IMR-90 (cell line): ENCODE results near the gene RPN2. TPM values are rescaled to one million over a fixed set of nuclear protein-coding genes. Genes with fewer than 3 reads are reported as not detected.

Experiments used
- ATAC-seq: fragments of 200-7000 bp; cut with Tn5 transposase; 2 replicates; pipeline ENCODE4 v1.9.1; 2020; ENCODE audit warnings: low read depth, mild to moderate bottlenecking, moderate library complexity
- BruUV-seq: library from RNA; stranded (reverse); fragments of 400-500 nt; replicated peaks from 2 replicates; lab custom pipeline; 2021; lab: Mats Ljungman, UMichigan
- CTCF ChIA-PET: fragments of 300-600 bp; formaldehyde crosslinking; extraction: SDS; loops from one replicate; lab custom pipeline; 2021; ENCODE audit warnings: antibody characterized with exemption; lab: Yijun Ruan, JAX
- POLR2A ChIA-PET: fragments of 300-600 bp; sonication (Branson Sonifier 250); formaldehyde crosslinking; loops from one replicate; lab custom pipeline; 2022; ENCODE audit warnings: antibody characterized with exemption; ENCODE audit not compliant: unreplicated experiment; lab: Charles Lee
- DNase-seq: peaks from one replicate; pipeline ENCODE4 v3.0.0; 2013
- H2AFZ ChIP-seq: replicated peaks from 2 replicates; pipeline ENCODE3; 2013; ENCODE audit warnings: low read length, mild to moderate bottlenecking; ENCODE audit not compliant: poor library complexity
- H2AK5ac ChIP-seq: 2 replicates; pipeline ENCODE4 v1.6.1; 2013; ENCODE audit warnings: low read depth, low read length, inconsistent platforms
- H2AK9ac ChIP-seq: replicated peaks from 2 replicates; pipeline ENCODE3; 2013; ENCODE audit warnings: mild to moderate bottlenecking, low read depth, low read length, moderate library complexity; ENCODE audit not compliant: poor library complexity
- H2BK120ac ChIP-seq: 2 replicates; pipeline ENCODE4 v1.6.1; 2013; ENCODE audit warnings: low read depth, low read length, inconsistent platforms
- H2BK15ac ChIP-seq: 3 replicates; pipeline ENCODE4 v1.6.1; 2013; ENCODE audit warnings: low read depth, low read length, inconsistent platforms
- H2BK20ac ChIP-seq: 2 replicates; pipeline ENCODE4 v1.6.1; 2013; ENCODE audit warnings: low read depth, mild to moderate bottlenecking, inconsistent platforms, low read length, moderate library complexity
- H2BK5ac ChIP-seq: 2 replicates; pipeline ENCODE4 v1.6.1; 2013; ENCODE audit warnings: mild to moderate bottlenecking, low read depth, low read length, inconsistent platforms; ENCODE audit not compliant: poor library complexity, severe bottlenecking
- H3K14ac ChIP-seq: replicated peaks from 2 replicates; pipeline ENCODE4 v1.6.1; 2013; ENCODE audit warnings: low read depth, low read length, inconsistent platforms
- H3K18ac ChIP-seq: 2 replicates; pipeline ENCODE4 v1.6.1; 2013; ENCODE audit warnings: low read depth, low read length, control low read depth
- H3K23ac ChIP-seq: 2 replicates; pipeline ENCODE4 v1.6.1; 2013; ENCODE audit warnings: low read depth, low read length, inconsistent platforms
- H3K27ac ChIP-seq: 2 replicates; pipeline ENCODE4 v1.5.1; 2013; ENCODE audit warnings: mild to moderate bottlenecking, control low read depth, low read length; ENCODE audit not compliant: insufficient read depth
- H3K27me3 ChIP-seq: 2 replicates; pipeline ENCODE4 v1.6.1; 2013; ENCODE audit warnings: low read length; ENCODE audit not compliant: control insufficient read depth, insufficient read depth
- H3K36me3 ChIP-seq: 2 replicates; pipeline ENCODE4 v1.6.1; 2013; ENCODE audit warnings: low read length, mixed read lengths; ENCODE audit not compliant: control insufficient read depth, insufficient read depth
- H3K4ac ChIP-seq: 2 replicates; pipeline ENCODE4 v1.6.1; 2013; ENCODE audit warnings: low read depth, low read length, inconsistent platforms
- H3K4me1 ChIP-seq: 2 replicates; pipeline ENCODE4 v1.6.1; 2013; ENCODE audit warnings: low read length, mixed read lengths; ENCODE audit not compliant: control insufficient read depth, insufficient read depth
- H3K4me2 ChIP-seq: 2 replicates; pipeline ENCODE4 v1.6.1; 2013; ENCODE audit warnings: low read depth, mild to moderate bottlenecking, control low read depth, low read length, moderate library complexity
- H3K4me3 ChIP-seq: 2 replicates; pipeline ENCODE4 v1.5.1; 2013; ENCODE audit warnings: low read depth, mild to moderate bottlenecking, control low read depth, low read length, moderate library complexity; ENCODE audit not compliant: insufficient read depth
- H3K56ac ChIP-seq: 2 replicates; pipeline ENCODE4 v1.6.1; 2013; ENCODE audit warnings: low read length, inconsistent platforms; ENCODE audit not compliant: insufficient read depth; ENCODE audit errors: extremely low read depth
- H3K79me1 ChIP-seq, 2 experiments: 2 replicates each; pipeline ENCODE4 v1.6.1; 2013; ENCODE audit warnings: low read length in 2 of 2, inconsistent platforms in 1 of 2, low read depth in 1 of 2
- H3K9ac ChIP-seq: 2 replicates; pipeline ENCODE4 v1.6.1; 2013; ENCODE audit warnings: low read depth, low read length, control low read depth
- H3K9me1 ChIP-seq: 2 replicates; pipeline ENCODE4 v1.6.1; 2013; ENCODE audit warnings: low read length, inconsistent platforms; ENCODE audit not compliant: insufficient read depth
- H3K9me3 ChIP-seq: 2 replicates; pipeline ENCODE4 v1.6.1; 2013; ENCODE audit warnings: low read length; ENCODE audit not compliant: control insufficient read depth, insufficient read depth
- H4K20me1 ChIP-seq: 2 replicates; pipeline ENCODE4 v1.6.1; 2013; ENCODE audit warnings: low read length, inconsistent platforms; ENCODE audit not compliant: insufficient read depth
- H4K5ac ChIP-seq: 2 replicates; pipeline ENCODE4 v1.6.1; 2013; ENCODE audit warnings: mild to moderate bottlenecking, low read depth, low read length, control low read depth
- H4K8ac ChIP-seq, 2 experiments: 2 replicates each; pipeline ENCODE4 v1.6.1; 2013; ENCODE audit warnings: low read depth in 2 of 2, low read length in 2 of 2, control low read depth in 1 of 2, inconsistent platforms in 1 of 2
- H4K91ac ChIP-seq: 2 replicates; pipeline ENCODE4 v1.6.1; 2013; ENCODE audit warnings: low read depth, low read length, inconsistent platforms; ENCODE audit not compliant: insufficient read depth
- CTCF ChIP-seq: conservative IDR thresholded peaks from 2 replicates; pipeline ENCODE4 v1.5.1; 2012; ENCODE audit warnings: mild to moderate bottlenecking, low read depth, low read length, improper control_type of control experiment
- MAFK ChIP-seq: IDR thresholded peaks from 2 replicates; pipeline ENCODE4 v1.6.1; 2012; ENCODE audit warnings: low read depth, low read length, improper control_type of control experiment
- WGBS, 2 experiments: methylation state at CpG; one replicate each; pipeline versions ENCODE4 v1.1.5 to v1.1.7; 2013; ENCODE audit warnings: missing lambda C conversion rate in 2 of 2; ENCODE audit not compliant: insufficient read length in 1 of 2; ENCODE audit errors: extremely low coverage in 2 of 2; 5-methylcytosine and 5-hydroxymethylcytosine counted together
- dilution Hi-C: fragments of 300-500 bp; cut with HindIII; formaldehyde crosslinking; loops from one replicate; pipeline ENCODE4 v1.14.3; 2018; ENCODE audit warnings: low sequenced_read_pairs; ENCODE audit not compliant: unreplicated experiment
- in situ Hi-C: fragments of 300-500 bp; cut with MboI; formaldehyde crosslinking; loops from 3 replicates; pipeline ENCODE4 v1.14.3; 2019; ENCODE audit warnings: low sequenced_read_pairs, inconsistent platforms, mixed read lengths
- intact Hi-C: fragments of 100-400 bp; cut with micrococcal nuclease; formaldehyde crosslinking; loops from 2 replicates; pipeline ENCODE4 v1.10.0; 2022
- polyA plus RNA-seq, 3 experiments: library from polyadenylated mRNA; depleted of rRNA; stranded (reverse); fragments of >200 nt; gene quantifications; 2 replicates each; pipeline ENCODE4 v1.2.3, GENCODE V29; 2012; ENCODE audit warnings: low replicate concordance in 1 of 3
- total RNA-seq: library from RNA; depleted of rRNA; stranded (reverse); fragments of >200 nt; gene quantifications from 2 replicates; pipeline ENCODE4 v1.2.3, GENCODE V29; 2012

The RPN2 gene
- total and polyA plus RNA-seq, 2 of the 4 experiments (the other 2 are of a cell fraction), result 305 to 481 TPM

- Histone ChIP-seq H3K4ac (no peak overlapping the region), H2AK5ac (no peak overlapping the region), H3K27ac (no peak overlapping the region), H2AFZ (no peak overlapping the region), H3K9me1 (peaks cover 30% of the 10 kb centered on the region), H4K8ac (0 out of 4 replicates have a peak overlapping the region, but pooled peaks of 1 of the 2 experiments have one; percentile 7), H3K56ac (no peak overlapping the region), H3K36me3 (peaks cover 40% of the 10 kb centered on the region), H3K18ac (no peak overlapping the region), H2BK5ac (no peak overlapping the region), H4K5ac (no peak overlapping the region), H3K27me3 (no peaks in the 10 kb centered on the region), H3K23ac (peak overlapping the region; percentile 55; the same call in 1 of the 2 replicates), H4K20me1 (peaks cover 57% of the 10 kb centered on the region), H4K91ac (peak overlapping the region; percentile 34; the same call in 1 of the 2 replicates), H3K9ac (no peak overlapping the region), H3K14ac (peak overlapping the region; percentile 34; the same call in 1 of the 2 replicates), H2BK15ac (peak overlapping the region; percentile 45; the same call in 1 of the 3 replicates), H3K9me3 (no peaks in the 10 kb centered on the region), H3K4me1 (peaks cover 3% of the 10 kb centered on the region), H2BK20ac (no peak overlapping the region; the same call in 1 of the 2 replicates), H2AK9ac (no peak overlapping the region), H3K4me3 (no peak overlapping the region), H3K4me2 (no peak overlapping the region), H3K79me1 (peaks cover 58 to 77% of the 10 kb centered on the region in 2 experiments), H2BK120ac (no peak overlapping the region; the same call in 1 of the 2 replicates)
- DNase-seq (no peak), ATAC-seq (no peak)
- ChIA-PET POLR2A (no interaction called here), CTCF (no interaction called here)
- dilution Hi-C loops, result no loop called here
- intact Hi-C loops, result no loop called here
- TF ChIP-seq MAFK (peak; percentile 62), CTCF (no peak)
- in situ Hi-C loops, result loop anchor here (10.0 kb wide), 1 partner anchor 184 kb away; no protein-coding TSS in a partner anchor
- BruUV-seq, result no TSS peak
- WGBS, 2 experiments, result no CpG with 5 or more reads among the region's 4 CpGs
Measured at GRCh38 chr20:37200376-37200775, 21.2 kb downstream of the RPN2 start.
